HG03378 (cell line): ENCODE measurements around the gene VIP.

ENCODE experiments used
- ATAC-seq: cut with Tn5 transposase; IDR thresholded peaks from one replicate; pipeline ENCODE4 v1.9.1; 2021; ENCODE audit warnings: mild to moderate bottlenecking, moderate library complexity; ENCODE audit not compliant: unreplicated experiment

VIP gene

GRCh38 chr6:152775428-152775827, 24.8 kb downstream of the VIP start:
- no peak for ATAC-seq

- ATAC-seq, result no peak
Measured at GRCh38 chr6:152776833-152777232, 26.2 kb downstream of the VIP start.

GRCh38 chr6:152783217-152783878, 32.8 kb downstream of the VIP start:
- no peak for ATAC-seq

- no peak for ATAC-seq
Measured at GRCh38 chr6:152794696-152795095, 44.1 kb downstream of the VIP start.

GRCh38 chr6:152804150-152804549, 53.6 kb downstream of the VIP start:
- no peak for ATAC-seq
